HEK293 (cell line): ENCODE data around the gene TPPP3.

ENCODE experiments used
- CTCF ChIA-PET: fragments of 350-600 bp; formaldehyde crosslinking; extraction: SDS; loops from one replicate; lab custom pipeline; 2021; ENCODE audit warnings: antibody characterized with exemption; lab: Yijun Ruan, JAX
- POLR2A ChIA-PET: fragments of 300-600 bp; formaldehyde crosslinking; extraction: SDS; loops from one replicate; lab custom pipeline; 2020; ENCODE audit warnings: antibody characterized with exemption, inconsistent platforms; lab: Yijun Ruan, JAX
- H3K27ac ChIP-seq: fragments of 200-500 bp; sonication (Bioruptor generic); 2 replicates; pipeline ENCODE4 v1.5.1; 2014; ENCODE audit warnings: low read depth, low read length, control low read depth, inconsistent platforms; ENCODE audit errors: extremely low read depth
- H3K36me3 ChIP-seq, 2 experiments: fragments of 200-500 bp in 1 of 2; sonication (Bioruptor generic) in 1 of 2; 1 replicate in 1 of 2; 2 replicates in 1 of 2; pipeline ENCODE4 v1.5.1; 2014 to 2017; ENCODE audit warnings: inconsistent platforms in 2 of 2, low read length in 2 of 2; ENCODE audit not compliant: control insufficient read depth in 2 of 2, insufficient read depth in 1 of 2
- H3K4me1 ChIP-seq: fragments of 200-500 bp; sonication (Bioruptor generic); 2 replicates; pipeline ENCODE4 v1.5.1; 2014; ENCODE audit warnings: mild to moderate bottlenecking, low read length, inconsistent platforms; ENCODE audit not compliant: control insufficient read depth, insufficient read depth
- H3K4me3 ChIP-seq: 2 replicates; pipeline ENCODE4 v1.5.1; 2011; ENCODE audit warnings: low read depth, mild to moderate bottlenecking, control low read depth, low read length, moderate library complexity
- H3K9me3 ChIP-seq: fragments of 200-500 bp; sonication (Bioruptor generic); 2 replicates; pipeline ENCODE4 v1.5.1; 2014; ENCODE audit warnings: low read depth, low read length, inconsistent platforms; ENCODE audit not compliant: control insufficient read depth, insufficient read depth
- GLI2 ChIP-seq: fragments of 450-650 bp; formaldehyde crosslinking; IDR thresholded peaks from 2 replicates; pipeline ENCODE4; 2017; ENCODE audit warnings: missing biosample characterization, missing genetic modification characterization, low read depth, borderline replicate concordance
- SCRT2 ChIP-seq: fragments of 450-650 bp; formaldehyde crosslinking; IDR thresholded peaks from 2 replicates; pipeline ENCODE4 v1.5.1; 2016; ENCODE audit warnings: missing biosample characterization, missing genetic modification characterization
- ZBTB10 ChIP-seq: fragments of 450-650 bp; formaldehyde crosslinking; IDR thresholded peaks from 2 replicates; pipeline ENCODE4 v1.5.1; 2016; ENCODE audit warnings: missing biosample characterization, missing genetic modification characterization
- ZFP69B ChIP-seq: fragments of 450-650 bp; formaldehyde crosslinking; IDR thresholded peaks from 2 replicates; pipeline ENCODE4 v1.5.1; 2016; ENCODE audit warnings: missing biosample characterization, missing genetic modification characterization
- ZNF146 ChIP-seq: fragments of 450-650 bp; formaldehyde crosslinking; IDR thresholded peaks from 2 replicates; pipeline ENCODE4 v1.5.1; 2016; ENCODE audit warnings: missing biosample characterization, missing genetic modification characterization
- ZNF248 ChIP-seq: fragments of 450-650 bp; formaldehyde crosslinking; IDR thresholded peaks from 2 replicates; pipeline ENCODE4 v1.5.1; 2017; ENCODE audit warnings: missing biosample characterization, missing genetic modification characterization
- ZNF366 ChIP-seq: fragments of 450-650 bp; formaldehyde crosslinking; conservative IDR thresholded peaks from 2 replicates; pipeline ENCODE4 v1.5.1; 2016; ENCODE audit warnings: missing biosample characterization, missing genetic modification characterization
- ZNF449 ChIP-seq: fragments of 450-650 bp; formaldehyde crosslinking; IDR thresholded peaks from 2 replicates; pipeline ENCODE4 v1.5.1; 2017; ENCODE audit warnings: missing biosample characterization, mild to moderate bottlenecking, missing genetic modification characterization, moderate library complexity
- ZNF626 ChIP-seq: fragments of 450-650 bp; sonication (Bioruptor Pico); formaldehyde crosslinking; IDR thresholded peaks from 2 replicates; pipeline ENCODE4 v1.5.1; 2018; ENCODE audit warnings: missing biosample characterization, missing genetic modification characterization, inconsistent platforms
- ZNF658 ChIP-seq: fragments of 450-650 bp; formaldehyde crosslinking; IDR thresholded peaks from 2 replicates; pipeline ENCODE4; 2016; ENCODE audit warnings: missing biosample characterization, missing genetic modification characterization
- ZNF660 ChIP-seq: fragments of 450-650 bp; IDR thresholded peaks from 2 replicates; pipeline ENCODE4 v1.5.1; 2018; ENCODE audit warnings: missing biosample characterization, mild to moderate bottlenecking, missing genetic modification characterization
- ZNF692 ChIP-seq: fragments of 450-650 bp; formaldehyde crosslinking; IDR thresholded peaks from 2 replicates; pipeline ENCODE4 v1.5.1; 2016; ENCODE audit warnings: missing biosample characterization, missing genetic modification characterization
- ZNF776 ChIP-seq: fragments of 450-650 bp; formaldehyde crosslinking; IDR thresholded peaks from 2 replicates; pipeline ENCODE4 v1.5.0; 2017; ENCODE audit warnings: missing biosample characterization, missing genetic modification characterization, borderline replicate concordance
- ZNF791 ChIP-seq: fragments of 450-650 bp; formaldehyde crosslinking; IDR thresholded peaks from 2 replicates; pipeline ENCODE4 v1.5.1; 2016; ENCODE audit warnings: missing biosample characterization, missing genetic modification characterization
- ZSCAN30 ChIP-seq: fragments of 450-650 bp; IDR thresholded peaks from 2 replicates; pipeline ENCODE4 v1.5.1; 2018; ENCODE audit warnings: missing biosample characterization, mild to moderate bottlenecking, missing genetic modification characterization, moderate library complexity
- TF ChIP-seq, protein P1 (sequence below): fragments of 450-650 bp; formaldehyde crosslinking; IDR thresholded peaks from 2 replicates; pipeline ENCODE4 v1.5.1; 2016; ENCODE audit warnings: missing biosample characterization, missing genetic modification characterization
- TF ChIP-seq, protein P2 (sequence below): fragments of 450-650 bp; formaldehyde crosslinking; IDR thresholded peaks from 2 replicates; pipeline ENCODE4 v1.5.1; 2016; ENCODE audit warnings: missing biosample characterization, missing genetic modification characterization, low read depth

Gene TPPP3

DNA sequence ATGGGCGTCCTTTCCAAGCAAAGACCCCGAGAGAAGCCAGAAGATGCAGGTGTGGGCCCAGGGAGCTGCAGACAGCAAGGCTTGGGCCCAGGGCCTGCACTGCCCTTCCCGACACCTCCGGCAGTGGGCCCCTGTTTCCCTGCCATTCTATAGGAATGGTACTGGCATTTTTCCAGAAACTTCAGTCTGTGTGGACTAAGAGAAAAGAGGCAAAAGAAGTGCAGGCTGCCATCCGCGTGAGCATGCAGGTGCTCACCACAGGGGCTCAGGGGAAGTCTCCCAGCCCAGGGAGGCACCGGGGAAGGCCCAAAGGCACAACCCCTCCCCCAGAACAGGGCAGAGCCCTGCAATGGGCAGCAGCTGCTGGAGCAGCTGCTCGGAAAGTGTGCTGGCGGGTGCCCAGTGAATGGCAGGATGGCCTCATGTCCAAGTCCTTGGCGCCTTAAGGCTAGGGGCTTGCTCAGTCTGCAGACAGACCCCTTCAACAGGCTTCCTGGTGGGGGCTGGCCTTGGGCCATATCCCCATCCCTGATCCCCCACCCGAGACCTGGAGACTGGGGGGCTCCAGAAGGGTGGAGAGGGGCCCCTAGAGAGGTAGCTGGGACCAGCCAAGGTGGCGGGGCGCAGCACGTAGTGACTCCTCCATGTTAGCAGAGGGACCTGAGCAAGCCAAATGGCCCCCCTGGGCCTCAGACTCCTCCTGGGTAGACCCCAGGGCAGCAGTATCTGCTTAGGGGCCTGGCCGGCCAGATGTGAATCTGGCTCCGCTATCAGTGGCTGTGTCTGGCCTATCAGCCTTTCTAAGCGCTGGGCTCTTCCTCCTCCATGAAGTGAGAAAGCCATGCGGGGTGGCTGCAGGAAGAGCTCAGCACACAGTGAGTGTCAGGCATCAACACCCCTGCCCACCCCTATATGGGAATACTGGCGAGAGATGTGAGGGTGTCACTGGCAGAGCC, 6.7 kb upstream of the TPPP3 start:
- H3K9me3 ChIP-seq, result no peaks in the 10 kb centered on the region
- ChIA-PET POLR2A (no interaction called here), CTCF (interaction anchor here (0.6 to 1.3 kb wide), 5 partner anchors 12 to 121 kb away, joined by 3 to 5 read pairs (median 3); partner anchors contain the start of genes KCTD19 and LRRC36)
- H3K4me3 ChIP-seq, result no peak overlapping the region
- H3K27ac ChIP-seq, result no peak overlapping the region
- H3K36me3 ChIP-seq, result no peaks in the 10 kb centered on the region
- H3K4me1 ChIP-seq, result peaks cover 8% of the 10 kb centered on the region
- peak; percentile 72; the same call in 1 of the 2 replicates for TF ChIP-seq ZNF692 (tag by site-specific recombination)
- TF ChIP-seq ZNF248 (tag by site-specific recombination), result no peak
- TF ChIP-seq ZFP69B (tag by site-specific recombination), result 0 out of 2 replicates have a peak, but pooled peaks have one; percentile 16

- Histone ChIP-seq H3K27ac (no peak overlapping the region), H3K4me3 (no peak overlapping the region), H3K4me1 (peaks cover 8% of the 10 kb centered on the region), H3K36me3 (no peaks in the 10 kb centered on the region), H3K9me3 (no peaks in the 10 kb centered on the region)
- CTCF ChIA-PET, result interaction anchor here (0.7 to 1.3 kb wide), 4 partner anchors 66 to 121 kb away, joined by 3 to 5 read pairs (median 3); partner anchors contain the start of genes KCTD19 and LRRC36
- TF ChIP-seq SCRT2 (tag by site-specific recombination) (peak; percentile 73), ZNF658 (no peak)
- TF ChIP-seq, all 188 proteins: peak for 1
- POLR2A ChIA-PET, result no interaction called here
These were observed 6.0 kb upstream of the TPPP3 start for GRCh38 chr16:67399218-67399733.

- Histone ChIP-seq H3K36me3 (no peaks in the 10 kb centered on the region), H3K27ac (no peak overlapping the region), H3K4me3 (no peak overlapping the region), H3K9me3 (no peaks in the 10 kb centered on the region), H3K4me1 (peaks cover 8% of the 10 kb centered on the region)
- POLR2A ChIA-PET, result no interaction called here
- CTCF ChIA-PET, result interaction anchor here (1.0 to 1.3 kb wide), 3 partner anchors 72 to 120 kb away, joined by 3 to 5 read pairs (median 3); partner anchors contain the start of genes KCTD19 and LRRC36
- TF ChIP-seq GLI2 (tag by site-specific recombination) (no peak), ZBTB10 (tag by site-specific recombination) (no peak), ZNF146 (tag by site-specific recombination) (no peak), ZNF776 (tag by site-specific recombination) (no peak), ZNF626 (tag by site-specific recombination) (no peak), ZNF791 (tag by site-specific recombination) (no peak), ZNF449 (tag by site-specific recombination) (no peak), ZNF660 (no peak), ZSCAN30 (tag by site-specific recombination) (no peak), ZNF366 (tag by site-specific recombination) (no peak)
- TF ChIP-seq, protein P1, sequence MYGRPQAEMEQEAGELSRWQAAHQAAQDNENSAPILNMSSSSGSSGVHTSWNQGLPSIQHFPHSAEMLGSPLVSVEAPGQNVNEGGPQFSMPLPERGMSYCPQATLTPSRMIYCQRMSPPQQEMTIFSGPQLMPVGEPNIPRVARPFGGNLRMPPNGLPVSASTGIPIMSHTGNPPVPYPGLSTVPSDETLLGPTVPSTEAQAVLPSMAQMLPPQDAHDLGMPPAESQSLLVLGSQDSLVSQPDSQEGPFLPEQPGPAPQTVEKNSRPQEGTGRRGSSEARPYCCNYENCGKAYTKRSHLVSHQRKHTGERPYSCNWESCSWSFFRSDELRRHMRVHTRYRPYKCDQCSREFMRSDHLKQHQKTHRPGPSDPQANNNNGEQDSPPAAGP, result no peak
- TF ChIP-seq, protein P2, sequence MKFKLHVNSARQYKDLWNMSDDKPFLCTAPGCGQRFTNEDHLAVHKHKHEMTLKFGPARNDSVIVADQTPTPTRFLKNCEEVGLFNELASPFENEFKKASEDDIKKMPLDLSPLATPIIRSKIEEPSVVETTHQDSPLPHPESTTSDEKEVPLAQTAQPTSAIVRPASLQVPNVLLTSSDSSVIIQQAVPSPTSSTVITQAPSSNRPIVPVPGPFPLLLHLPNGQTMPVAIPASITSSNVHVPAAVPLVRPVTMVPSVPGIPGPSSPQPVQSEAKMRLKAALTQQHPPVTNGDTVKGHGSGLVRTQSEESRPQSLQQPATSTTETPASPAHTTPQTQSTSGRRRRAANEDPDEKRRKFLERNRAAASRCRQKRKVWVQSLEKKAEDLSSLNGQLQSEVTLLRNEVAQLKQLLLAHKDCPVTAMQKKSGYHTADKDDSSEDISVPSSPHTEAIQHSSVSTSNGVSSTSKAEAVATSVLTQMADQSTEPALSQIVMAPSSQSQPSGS (tag by site-specific recombination), result no peak
These were observed 5.4 kb upstream of the TPPP3 start for GRCh38 chr16:67398546-67399217.
